H9 (cell line): Measurements from ENCODE around the gene UROS. TPM values are rescaled to one million over a fixed set of nuclear protein-coding genes. Genes with fewer than 3 reads are reported as not detected.

Experiments
- DNase-seq: peaks from one replicate; pipeline ENCODE4 v3.0.0-alpha.2; 2017
- H2AFZ ChIP-seq: one replicate; pipeline ENCODE4 v1.6.1; 2013; ENCODE audit warnings: mild to moderate bottlenecking, low read length, control low read depth, moderate library complexity
- H2AK5ac ChIP-seq: 2 replicates; pipeline ENCODE4 v1.6.1; 2013; ENCODE audit warnings: low read length, control low read depth, mixed read lengths; ENCODE audit not compliant: insufficient read length
- H2BK120ac ChIP-seq: one replicate; pipeline ENCODE4 v1.6.1; 2013; ENCODE audit warnings: low read depth, mild to moderate bottlenecking, low read length, control low read depth, inconsistent platforms; ENCODE audit not compliant: poor library complexity, severe bottlenecking
- H2BK12ac ChIP-seq: 2 replicates; pipeline ENCODE4 v1.6.1; 2013; ENCODE audit warnings: low read length, control low read depth, mixed read lengths, low read depth; ENCODE audit not compliant: insufficient read length
- H2BK15ac ChIP-seq: 2 replicates; pipeline ENCODE4 v1.6.1; 2013; ENCODE audit warnings: low read depth, low read length, control low read depth
- H2BK20ac ChIP-seq: one replicate; pipeline ENCODE4 v1.6.1; 2013; ENCODE audit warnings: low read depth, mild to moderate bottlenecking, low read length, control low read depth, inconsistent platforms; ENCODE audit not compliant: poor library complexity, severe bottlenecking
- H2BK5ac ChIP-seq: 2 replicates; pipeline ENCODE4 v1.6.1; 2013; ENCODE audit warnings: low read length, control low read depth, mixed read lengths; ENCODE audit not compliant: insufficient read length
- H3K14ac ChIP-seq: 2 replicates; pipeline ENCODE4 v1.6.1; 2013; ENCODE audit warnings: low read length, control low read depth; ENCODE audit not compliant: insufficient read depth
- H3K18ac ChIP-seq: 2 replicates; pipeline ENCODE4 v1.6.1; 2013; ENCODE audit warnings: low read depth, mild to moderate bottlenecking, mixed read lengths, low read length, control low read depth; ENCODE audit not compliant: insufficient read length
- H3K23ac ChIP-seq: 2 replicates; pipeline ENCODE4 v1.6.1; 2013; ENCODE audit warnings: low read length, control low read depth, mixed read lengths, low read depth; ENCODE audit not compliant: insufficient read length
- H3K23me2 ChIP-seq: 2 replicates; pipeline ENCODE4 v1.6.1; 2013; ENCODE audit warnings: low read depth, mild to moderate bottlenecking, mixed read lengths, low read length, control low read depth; ENCODE audit not compliant: insufficient read length, poor library complexity, severe bottlenecking
- H3K27ac ChIP-seq: 2 replicates; pipeline ENCODE4 v1.5.1; 2013; ENCODE audit warnings: low read length, control low read depth, mixed read lengths, low read depth; ENCODE audit not compliant: insufficient read length
- H3K27me3 ChIP-seq: 2 replicates; pipeline ENCODE4 v1.6.1; 2013; ENCODE audit warnings: low read length, control low read depth, inconsistent platforms; ENCODE audit not compliant: insufficient read depth
- H3K4ac ChIP-seq: 2 replicates; pipeline ENCODE4 v1.6.1; 2013; ENCODE audit warnings: low read depth, mild to moderate bottlenecking, control low read depth, inconsistent platforms, low read length, moderate library complexity
- H3K4me1 ChIP-seq: 2 replicates; pipeline ENCODE4 v1.6.1; 2013; ENCODE audit warnings: low read length, control low read depth, inconsistent platforms; ENCODE audit not compliant: insufficient read depth
- H3K4me2 ChIP-seq: 2 replicates; pipeline ENCODE4 v1.6.1; 2013; ENCODE audit warnings: low read length, control low read depth, mixed read lengths; ENCODE audit not compliant: insufficient read length, insufficient read depth
- H3K56ac ChIP-seq: 2 replicates; pipeline ENCODE4 v1.6.1; 2013; ENCODE audit warnings: low read depth, mild to moderate bottlenecking, mixed read lengths, low read length, control low read depth; ENCODE audit not compliant: insufficient read length
- H3K79me1 ChIP-seq: 2 replicates; pipeline ENCODE4 v1.6.1; 2013; ENCODE audit warnings: low read depth, mild to moderate bottlenecking, moderate library complexity, low read length, control low read depth, inconsistent platforms; ENCODE audit not compliant: insufficient read depth, poor library complexity, severe bottlenecking
- H3K79me2 ChIP-seq: 2 replicates; pipeline ENCODE4 v1.6.1; 2013; ENCODE audit warnings: low read length, control low read depth, inconsistent platforms; ENCODE audit not compliant: insufficient read depth
- H3K9ac ChIP-seq: 2 replicates; pipeline ENCODE4 v1.6.1; 2013; ENCODE audit warnings: low read length, control low read depth, mixed read lengths; ENCODE audit not compliant: insufficient read length; ENCODE audit errors: extremely low read depth
- H3K9me3 ChIP-seq: one replicate; pipeline ENCODE4 v1.6.1; 2013; ENCODE audit warnings: low read depth, low read length, inconsistent platforms; ENCODE audit not compliant: control insufficient read depth
- H3T11ph ChIP-seq: one replicate; pipeline ENCODE4 v1.6.1; 2013; ENCODE audit warnings: mild to moderate bottlenecking, low read length, control low read depth, inconsistent platforms
- H4K20me1 ChIP-seq: one replicate; pipeline ENCODE4 v1.6.1; 2013; ENCODE audit not compliant: control insufficient read depth, insufficient read length, insufficient read depth
- H4K5ac ChIP-seq: 2 replicates; pipeline ENCODE4 v1.6.1; 2013; ENCODE audit warnings: low read depth, mild to moderate bottlenecking, mixed read lengths, low read length, control low read depth; ENCODE audit not compliant: insufficient read length
- H4K8ac ChIP-seq: replicated peaks from 2 replicates; pipeline ENCODE4 v1.6.1; 2013; ENCODE audit warnings: low read length, control low read depth, mixed read lengths, low read depth; ENCODE audit not compliant: insufficient read length
- H4K91ac ChIP-seq: 2 replicates; pipeline ENCODE4 v1.6.1; 2013; ENCODE audit warnings: low read depth, mild to moderate bottlenecking, moderate library complexity, mixed read lengths, low read length, control low read depth; ENCODE audit not compliant: insufficient read length
- H3K27ac Mint-ChIP-seq, 3 experiments: 2 replicates in 2 of 3; 3 replicates in 1 of 3; pipeline ENCODE4 v1.8.0; 2020 to 2021; ENCODE audit warnings: mixed read lengths in 3 of 3, mild to moderate bottlenecking in 1 of 3, moderate library complexity in 1 of 3
- H3K27me3 Mint-ChIP-seq: 2 replicates; pipeline ENCODE4 v1.8.0; 2021; ENCODE audit warnings: low read depth, mild to moderate bottlenecking, moderate library complexity, mixed read lengths
- H3K36me3 Mint-ChIP-seq, 3 experiments: 2 replicates in 2 of 3; 3 replicates in 1 of 3; pipeline ENCODE4 v1.8.0; 2020 to 2021; ENCODE audit warnings: low read depth in 3 of 3, mixed read lengths in 3 of 3; ENCODE audit not compliant: insufficient read depth in 1 of 3
- H3K4me1 Mint-ChIP-seq, 2 experiments: 2 replicates each; pipeline ENCODE4 v1.8.0; 2020; ENCODE audit warnings: mixed read lengths in 2 of 2
- H3K4me3 Mint-ChIP-seq, 2 experiments: 2 replicates in 1 of 2; 3 replicates in 1 of 2; pipeline ENCODE4 v1.8.0; 2020 to 2021; ENCODE audit warnings: mild to moderate bottlenecking in 2 of 2, mixed read lengths in 2 of 2, moderate library complexity in 1 of 2
- H3K9me3 Mint-ChIP-seq, 2 experiments: 2 replicates in 1 of 2; 3 replicates in 1 of 2; pipeline ENCODE4 v1.8.0; 2020; ENCODE audit warnings: mild to moderate bottlenecking in 2 of 2, mixed read lengths in 2 of 2, moderate library complexity in 1 of 2
- WGBS: extraction: QIAGEN DNeasy Blood & Tissue Kit; methylation state at CpG from one replicate; pipeline ENCODE4 v1.1.7; 2013; ENCODE audit warnings: missing lambda C conversion rate, low lambda C conversion rate, mixed read lengths; ENCODE audit not compliant: insufficient read length; ENCODE audit errors: extremely low coverage; 5-methylcytosine and 5-hydroxymethylcytosine counted together
- total RNA-seq: library from RNA; stranded (reverse); gene quantifications from 2 replicates; pipeline ENCODE4 v1.2.1, GENCODE V29; 2021
- TF ChIP-seq, protein P1 (sequence below): fragments of 200-600 bp; sonication (generic); conservative IDR thresholded peaks from 3 replicates; pipeline ENCODE4 v1.8.0; 2021; ENCODE audit warnings: antibody characterized with exemption, mild to moderate bottlenecking

UROS gene
- total RNA-seq, 1 experiment from 2014 or later: 42.3 TPM

DNA sequence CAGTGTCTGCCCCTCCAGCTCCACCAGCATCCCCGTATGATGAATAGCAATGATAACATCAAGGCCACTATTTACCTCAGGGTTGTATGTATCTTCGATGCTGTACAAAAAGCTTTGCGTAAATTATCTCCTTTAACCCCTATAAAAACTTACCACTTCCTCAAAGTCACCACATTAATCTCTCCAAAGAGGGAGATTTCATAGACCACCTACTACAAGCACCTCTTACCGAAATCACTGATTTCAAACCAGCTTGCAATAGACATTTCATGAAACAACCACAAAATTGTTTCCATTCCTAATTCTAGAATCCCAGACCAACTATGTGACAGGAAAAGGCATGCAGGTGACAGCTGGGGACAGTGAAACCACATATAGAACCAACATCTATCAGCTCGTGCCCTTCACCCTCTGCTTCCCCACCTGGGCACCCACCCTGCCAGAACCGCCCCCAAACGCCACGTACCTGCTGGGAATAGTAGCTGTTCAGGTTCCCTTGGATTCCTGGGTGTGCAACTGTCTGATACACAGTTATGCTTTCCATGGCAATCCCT is 27.3 kb downstream of the UROS start:
- no peak overlapping the region for H3K4ac ChIP-seq
- H4K5ac ChIP-seq: no peak overlapping the region
- H3K14ac ChIP-seq: no peak overlapping the region
- H3K18ac ChIP-seq: no peak overlapping the region
- no peak overlapping the region for H4K8ac ChIP-seq
- H4K20me1 ChIP-seq: no peaks in the 10 kb centered on the region
- no peak overlapping the region for H3K4me3 Mint-ChIP-seq
- no peak overlapping the region for H3K56ac ChIP-seq
- no peaks in the 10 kb centered on the region for H3K23me2 ChIP-seq
- H3K36me3 Mint-ChIP-seq: peaks cover 5 to 35% (median 25%) of the 10 kb centered on the region in 3 experiments
- H2AK5ac ChIP-seq: no peak overlapping the region
- H2AFZ ChIP-seq: no peak overlapping the region
- no CpG with 5 or more reads among the region's 8 CpGs for WGBS
- no peak overlapping the region for H4K91ac ChIP-seq
- no peak for DNase-seq
- no peaks in the 10 kb centered on the region for H3K4me1 Mint-ChIP-seq
- H2BK20ac ChIP-seq: no peak overlapping the region
- no peak overlapping the region for H3K9ac ChIP-seq
- no peak overlapping the region for H3T11ph ChIP-seq
- H3K27ac ChIP-seq: no peak overlapping the region
- no peak overlapping the region for H2BK120ac ChIP-seq
- TF ChIP-seq, protein P1, sequence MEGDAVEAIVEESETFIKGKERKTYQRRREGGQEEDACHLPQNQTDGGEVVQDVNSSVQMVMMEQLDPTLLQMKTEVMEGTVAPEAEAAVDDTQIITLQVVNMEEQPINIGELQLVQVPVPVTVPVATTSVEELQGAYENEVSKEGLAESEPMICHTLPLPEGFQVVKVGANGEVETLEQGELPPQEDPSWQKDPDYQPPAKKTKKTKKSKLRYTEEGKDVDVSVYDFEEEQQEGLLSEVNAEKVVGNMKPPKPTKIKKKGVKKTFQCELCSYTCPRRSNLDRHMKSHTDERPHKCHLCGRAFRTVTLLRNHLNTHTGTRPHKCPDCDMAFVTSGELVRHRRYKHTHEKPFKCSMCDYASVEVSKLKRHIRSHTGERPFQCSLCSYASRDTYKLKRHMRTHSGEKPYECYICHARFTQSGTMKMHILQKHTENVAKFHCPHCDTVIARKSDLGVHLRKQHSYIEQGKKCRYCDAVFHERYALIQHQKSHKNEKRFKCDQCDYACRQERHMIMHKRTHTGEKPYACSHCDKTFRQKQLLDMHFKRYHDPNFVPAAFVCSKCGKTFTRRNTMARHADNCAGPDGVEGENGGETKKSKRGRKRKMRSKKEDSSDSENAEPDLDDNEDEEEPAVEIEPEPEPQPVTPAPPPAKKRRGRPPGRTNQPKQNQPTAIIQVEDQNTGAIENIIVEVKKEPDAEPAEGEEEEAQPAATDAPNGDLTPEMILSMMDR: no peak
- H3K9me3 ChIP-seq: no peaks in the 10 kb centered on the region
- no peak overlapping the region for H3K4me2 ChIP-seq
- H3K27me3 ChIP-seq: no peaks in the 10 kb centered on the region
- H3K4me1 ChIP-seq: no peaks in the 10 kb centered on the region
- 0 out of 7 replicates have a peak overlapping the region, but pooled peaks of 1 of the 3 experiments have one; percentile 63 for H3K27ac Mint-ChIP-seq
- H2BK15ac ChIP-seq: no peak overlapping the region
- no peaks in the 10 kb centered on the region for H3K9me3 Mint-ChIP-seq
- no peaks in the 10 kb centered on the region for H3K79me1 ChIP-seq
- no peaks in the 10 kb centered on the region for H3K27me3 Mint-ChIP-seq
- no peaks in the 10 kb centered on the region for H3K79me2 ChIP-seq
- H2BK12ac ChIP-seq: no peak overlapping the region
- H3K23ac ChIP-seq: no peak overlapping the region
- H2BK5ac ChIP-seq: no peak overlapping the region
